GM19099 (cell line): Measurements from ENCODE around the gene CCL27.

Experiments used
- POLR2A ChIP-seq: IDR thresholded peaks from 3 replicates; pipeline ENCODE4 v1.6.1; 2011; ENCODE audit warnings: low read depth; ENCODE audit not compliant: insufficient read length; ENCODE audit errors: extremely low read depth

The CCL27 gene

GRCh38 chr9:34664281-34665066, 2.0 kb upstream of the CCL27 start:
- peak; percentile 16 for TF ChIP-seq POLR2A

- TF ChIP-seq POLR2A = no peak
Measured at GRCh38 chr9:34663303-34663605, 797 bp upstream of the CCL27 start.

- TF ChIP-seq POLR2A = no peak
Measured at GRCh38 chr9:34659592-34660253, 2.7 kb downstream of the CCL27 start.

GRCh38 chr9:34658461-34658860, 4.0 kb downstream of the CCL27 start:
- no peak for TF ChIP-seq POLR2A

- no peak for TF ChIP-seq POLR2A
Measured at GRCh38 chr9:34656992-34657391, 5.5 kb downstream of the CCL27 start.

- no peak for TF ChIP-seq POLR2A
Measured at GRCh38 chr9:34655394-34655793, 7.1 kb downstream of the CCL27 start.

- no peak for TF ChIP-seq POLR2A
Measured at GRCh38 chr9:34654323-34655051, 8.0 kb downstream of the CCL27 start.

GRCh38 chr9:34653151-34654072, 9.0 kb downstream of the CCL27 start:
- TF ChIP-seq POLR2A = no peak

GRCh38 chr9:34652602-34653000, 9.9 kb downstream of the CCL27 start:
- no peak for TF ChIP-seq POLR2A

- TF ChIP-seq POLR2A = no peak
Measured at GRCh38 chr9:34651876-34652601, 10.4 kb downstream of the CCL27 start, which contains the start of gene IL11RA. IL11RA (plus strand) TSS chr9:34652185; CDS start chr9:34655218, 3,033 bp downstream.

- TF ChIP-seq POLR2A = no peak
Measured at GRCh38 chr9:34651321-34651720, 11.1 kb downstream of the CCL27 start.

GRCh38 chr9:34650816-34651215, 11.6 kb downstream of the CCL27 start:
- no peak for TF ChIP-seq POLR2A

GRCh38 chr9:34648673-34649072, 13.8 kb downstream of the CCL27 start:
- TF ChIP-seq POLR2A = no peak

- no peak for TF ChIP-seq POLR2A
Measured at GRCh38 chr9:34647651-34648050, 14.8 kb downstream of the CCL27 start.
